Transverse colon (tissue), 4 donors: Measurements from ENCODE around the gene FXYD3.

Experiments
- CTCF ChIP-seq, 5 experiments: fragments of 200-600 bp in 3 of 5; fragments of 450-650 bp in 2 of 5; sonication (generic) in 3 of 5; IDR thresholded peaks; 1 replicate in 2 of 5; 2 replicates in 3 of 5; pipeline ENCODE4 v1.5.1; 2016 to 2017; ENCODE audit warnings: antibody characterized with exemption in 5 of 5, inconsistent platforms in 3 of 5, mild to moderate bottlenecking in 2 of 5, moderate library complexity in 1 of 5
- POLR2A ChIP-seq: fragments of 450-650 bp; IDR thresholded peaks from one replicate; pipeline ENCODE4 v1.6.1; 2016; ENCODE audit warnings: antibody characterized with exemption, mild to moderate bottlenecking, moderate library complexity
- POLR2AphosphoS5 ChIP-seq, 3 donors: sonication (generic); formaldehyde crosslinking; IDR thresholded peaks; one replicate each; pipeline ENCODE4 v1.6.1; 2016; ENCODE audit warnings: antibody characterized with exemption in 3 of 3

GRCh38 chr19:35120492-35120891 lies 4.9 kb downstream of the FXYD3 start:
- TF ChIP-seq CTCF (IDR thresholded peaks at IDR 0.05) (no peak), POLR2AphosphoS5 (IDR thresholded peaks at IDR 0.05) (peak in 2 of 3 donors; percentile 19 to 43), POLR2A (no peak)
